PC-9 (cell line): ENCODE measurements around the gene OR52H1.

Experiments
- CTCF ChIP-seq: fragments of 200-600 bp; sonication (generic); conservative IDR thresholded peaks from 2 replicates; pipeline ENCODE4 v1.6.1; 2017; ENCODE audit warnings: mixed run types, antibody characterized with exemption, mild to moderate bottlenecking, moderate library complexity
- EZH2 ChIP-seq: fragments of 200-600 bp; sonication (generic); IDR thresholded peaks from 2 replicates; pipeline ENCODE4 v1.8.0; 2017; ENCODE audit warnings: antibody characterized with exemption, low read depth

GRCh38 chr11:5500393-5500801, 47.9 kb downstream of the OR52H1 start:
- TF ChIP-seq CTCF (no peak), EZH2 (no peak)
